RCC 7860 (cell line): ENCODE results near the gene SCFD2.
"Not testable (repeated sequence)": the region's sequence is repeated elsewhere in the genome, so short reads cannot be mapped to it uniquely, and the experiment has no call there.

Experiments used
- DNase-seq: peaks from one replicate; pipeline ENCODE4 v3.0.0-alpha.2; 2015; ENCODE audit warnings: low spot score
- FAIRE-seq: peaks from 2 replicates; lab custom pipeline; 2012; peaks lifted over from hg19 to GRCh38; lab: Jason Lieb, UNC

Gene SCFD2

GRCh38 chr4:52843958-52844357, 521.9 kb downstream of the SCFD2 start:
- DNase-seq: no peak
- no peak for FAIRE-seq

- FAIRE-seq (no peak), DNase-seq (no peak)
These were observed 522.5 kb downstream of the SCFD2 start for GRCh38 chr4:52843351-52843750.

- FAIRE-seq: no peak
- DNase-seq: no peak
These were observed 523.1 kb downstream of the SCFD2 start for GRCh38 chr4:52842792-52843191.

- no peak for FAIRE-seq
- no peak for DNase-seq
These were observed 524.0 kb downstream of the SCFD2 start for GRCh38 chr4:52841682-52842456.

GRCh38 chr4:52840531-52841370, 525.1 kb downstream of the SCFD2 start:
- no peak for FAIRE-seq
- DNase-seq: no peak

GRCh38 chr4:52838729-52839586, 526.9 kb downstream of the SCFD2 start:
- FAIRE-seq (no peak), DNase-seq (no peak)

GRCh38 chr4:52837716-52838558, 527.9 kb downstream of the SCFD2 start:
- peak; percentile 95 for FAIRE-seq
- peak; percentile 93 for DNase-seq

GRCh38 chr4:52836678-52837077, 529.2 kb downstream of the SCFD2 start:
- FAIRE-seq: no peak
- DNase-seq: no peak

GRCh38 chr4:52836120-52836519, 529.7 kb downstream of the SCFD2 start:
- no peak for DNase-seq
- FAIRE-seq: no peak

- not testable (repeated sequence) for FAIRE-seq, DNase-seq
These were observed 531.0 kb downstream of the SCFD2 start for GRCh38 chr4:52834641-52835456.

- FAIRE-seq (no peak), DNase-seq (no peak)
These were observed 531.8 kb downstream of the SCFD2 start for GRCh38 chr4:52833941-52834525.

- FAIRE-seq (no peak), DNase-seq (peak; percentile 65)
These were observed 540.3 kb downstream of the SCFD2 start for GRCh38 chr4:52825460-52826090.

- no peak for FAIRE-seq
- no peak for DNase-seq
These were observed 541.0 kb downstream of the SCFD2 start for GRCh38 chr4:52824603-52825459.

- DNase-seq: no peak
- no peak for FAIRE-seq
These were observed 541.6 kb downstream of the SCFD2 start for GRCh38 chr4:52824270-52824602.

- DNase-seq (no peak), FAIRE-seq (no peak)
These were observed 542.2 kb downstream of the SCFD2 start for GRCh38 chr4:52823702-52824092.
